ENCODE data around the gene RFNG.

The RFNG gene

DNA sequence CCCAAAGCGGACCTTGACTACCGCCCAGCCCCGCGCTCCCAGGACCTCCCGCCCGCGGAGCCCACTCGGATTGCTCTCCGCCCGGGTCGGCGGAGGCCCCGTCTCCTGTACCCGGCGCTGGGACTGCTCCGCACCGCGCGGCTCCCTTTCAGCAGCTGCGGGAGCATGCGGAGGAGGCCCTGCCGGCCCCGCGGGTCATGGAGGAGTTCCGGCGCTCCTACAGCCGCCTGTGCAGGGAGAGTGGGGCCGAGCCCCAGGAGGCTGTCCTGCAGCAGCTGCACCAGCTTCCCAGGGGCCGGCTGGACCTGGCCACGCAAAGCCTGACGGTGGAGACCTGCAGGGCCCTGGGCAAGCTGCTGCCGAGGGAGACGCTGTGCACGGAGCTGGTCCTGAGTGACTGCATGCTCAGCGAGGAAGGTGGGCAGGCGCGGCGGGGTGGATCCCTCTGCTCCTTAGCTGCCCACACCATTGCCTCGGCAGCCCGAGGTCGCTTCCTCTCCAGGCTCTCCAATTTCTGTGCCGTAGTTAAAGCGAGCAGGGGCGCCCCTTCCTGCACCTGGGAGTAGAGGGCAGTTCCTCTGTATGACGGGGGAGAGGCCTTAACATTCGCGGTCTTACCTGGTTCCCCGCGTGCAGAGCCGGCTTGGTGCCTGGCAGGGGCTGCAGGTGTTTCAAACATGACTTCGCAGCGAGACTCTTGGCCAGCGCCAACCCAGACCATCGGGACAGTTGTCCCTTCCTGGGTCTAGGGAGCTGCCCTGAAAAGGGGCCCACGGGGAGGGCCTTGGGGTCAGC is 28.0 kb downstream of the RFNG start:
- FAIRE-seq: no peak

DNA sequence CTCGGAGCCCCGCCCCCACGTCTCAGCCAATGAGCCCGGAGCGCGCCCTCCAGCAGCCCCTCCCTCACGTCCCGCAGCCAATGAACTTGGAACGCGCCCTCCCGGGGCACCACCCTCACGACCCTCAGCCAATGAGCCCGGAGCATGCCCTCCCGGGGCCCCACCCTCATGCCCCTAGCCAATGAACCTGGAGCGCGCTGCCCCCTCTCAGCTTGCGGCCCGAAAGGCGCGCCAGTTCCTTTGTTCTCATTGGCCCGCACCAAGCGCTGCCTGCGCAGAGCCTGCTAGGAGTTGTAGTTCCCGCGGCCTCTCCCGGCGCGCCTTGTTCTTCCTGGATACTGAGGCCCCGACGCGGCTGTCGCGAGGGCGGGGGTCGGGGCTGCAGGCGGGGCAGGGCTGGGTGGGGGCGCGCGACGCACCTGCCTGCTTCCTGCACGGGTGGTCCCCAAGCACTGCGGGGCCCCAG is 28.6 kb downstream of the RFNG start, which contains the start of gene LRRC45:
Gene LRRC45, plus strand, starts transcription at position 325 of the 466 bp plus-strand sequence. CDS start 339 bp downstream, outside the sequence.
- FAIRE-seq: peak; percentile 98

DNA sequence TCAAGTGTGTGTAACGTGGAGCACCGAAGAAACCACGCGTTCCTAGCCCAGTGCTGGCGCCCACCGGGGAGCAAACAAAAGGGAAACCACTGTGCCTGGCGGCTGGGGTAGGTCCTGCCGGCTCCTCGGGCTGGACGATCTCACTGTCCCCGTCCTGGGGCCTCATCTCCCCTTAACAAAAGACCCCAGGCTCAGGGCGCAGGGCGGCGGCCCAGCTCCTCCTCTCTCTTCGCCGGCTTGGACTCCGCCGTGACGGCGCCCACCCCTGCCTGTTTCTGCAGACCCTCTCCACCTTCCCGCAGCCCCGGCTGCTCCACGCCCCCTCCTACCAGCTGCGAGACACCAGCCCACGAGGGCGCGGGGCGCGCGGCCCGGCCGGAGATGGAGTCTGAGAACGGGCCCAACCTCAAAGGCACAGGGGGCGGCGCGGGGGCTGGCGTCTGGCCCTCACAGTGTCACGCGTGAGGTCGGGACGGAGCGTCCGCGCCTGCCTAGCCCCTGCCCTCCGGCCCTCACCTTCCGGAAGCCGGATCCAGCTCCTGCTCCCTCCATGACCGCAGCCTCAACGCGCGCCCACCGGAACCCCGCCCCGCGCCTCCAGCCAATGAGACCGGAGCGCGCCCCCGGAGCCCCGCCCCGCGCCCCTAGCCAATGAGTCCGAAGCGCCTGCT is 29.2 kb downstream of the RFNG start, which contains the start of gene CENPX:
Gene CENPX, minus strand, starts transcription at position 569 of the 671 bp plus-strand sequence. Its CDS starts 17 bp downstream, at position 552.
- no peak for FAIRE-seq

DNA sequence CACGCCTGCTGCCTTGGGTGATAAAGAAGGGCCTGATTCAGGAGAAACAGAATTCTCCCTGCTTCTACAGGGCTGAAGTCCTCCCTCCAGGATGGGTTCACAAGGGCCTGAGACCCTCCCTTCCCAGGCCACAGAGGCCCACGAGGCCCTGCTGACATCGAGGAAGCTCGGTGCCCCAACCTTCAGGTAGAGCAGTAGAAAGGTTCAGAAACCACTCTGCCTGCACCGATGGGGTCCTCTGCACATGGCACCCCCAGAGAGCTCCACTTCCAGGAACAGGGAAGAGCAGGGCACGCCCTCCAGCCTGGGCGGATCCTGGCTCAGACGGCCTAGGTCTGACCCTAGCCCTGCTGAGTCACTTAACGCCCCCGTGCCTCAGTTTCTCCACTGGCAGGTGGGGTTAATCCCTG is 29.7 kb downstream of the RFNG start:
- FAIRE-seq: no peak

DNA sequence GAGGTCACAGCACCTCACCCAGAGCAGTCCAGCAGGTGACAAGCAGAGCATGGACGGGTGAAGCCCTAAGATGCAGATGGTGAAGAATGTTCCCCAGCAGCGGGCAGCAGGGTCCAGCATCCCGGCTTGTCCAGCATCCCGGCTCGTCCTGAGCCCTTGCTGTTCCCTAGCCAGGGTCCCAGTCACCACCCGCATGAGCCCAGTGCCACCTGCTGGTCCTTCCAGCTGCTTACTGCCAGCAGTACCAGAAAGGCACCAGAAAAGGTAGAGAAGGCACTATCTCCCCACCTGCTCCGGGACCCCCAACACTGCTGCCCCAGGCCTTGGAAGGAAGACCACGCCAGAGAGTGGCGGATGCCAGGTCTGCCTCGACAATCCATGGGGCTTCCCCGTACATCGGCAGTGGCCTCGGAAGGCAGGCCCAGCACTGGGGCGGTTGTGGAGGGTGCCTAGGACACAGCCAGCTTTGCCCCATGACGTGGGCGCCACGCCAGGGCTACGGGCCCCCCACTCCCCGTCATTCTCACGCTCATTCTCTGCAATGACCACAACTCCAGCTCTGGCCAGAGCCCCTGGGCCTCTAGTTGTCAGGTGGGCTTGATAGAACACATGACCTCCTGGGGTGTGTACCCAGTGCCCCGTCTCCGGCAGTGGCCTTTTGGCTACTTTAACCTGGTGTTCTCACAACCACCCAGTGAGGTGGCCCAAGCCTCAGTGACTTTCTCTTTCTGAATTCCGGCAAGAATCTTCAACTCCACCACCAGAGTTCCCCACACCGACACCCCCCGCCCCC is 30.3 kb downstream of the RFNG start:
- FAIRE-seq: no peak

DNA sequence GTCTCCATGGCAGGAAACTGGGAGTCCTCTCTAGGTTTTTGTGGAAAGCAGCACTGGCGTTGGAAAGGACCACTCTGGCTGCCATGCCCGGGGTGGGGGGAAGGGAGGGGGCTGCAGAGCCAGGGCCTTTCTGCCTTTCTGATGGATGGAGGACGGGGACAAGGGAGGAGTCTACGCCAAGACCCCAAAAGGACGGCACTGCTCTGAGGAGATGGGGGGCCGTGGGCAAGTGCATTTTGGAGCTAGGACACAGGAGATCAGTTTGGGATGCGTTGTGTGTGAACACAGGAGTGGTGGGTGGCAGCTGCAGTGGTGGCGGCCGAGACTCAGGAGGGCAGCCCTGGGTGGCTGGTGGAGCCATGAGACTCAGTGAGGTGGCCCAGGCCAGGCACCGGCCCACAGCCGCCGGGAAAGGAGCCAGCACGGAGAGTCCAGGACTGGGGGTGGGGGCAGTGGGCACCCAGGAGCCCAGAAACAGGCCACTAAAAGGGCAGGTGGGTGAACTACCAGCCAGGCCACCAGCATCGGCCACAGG is 31.0 kb downstream of the RFNG start:
- no peak for FAIRE-seq

DNA sequence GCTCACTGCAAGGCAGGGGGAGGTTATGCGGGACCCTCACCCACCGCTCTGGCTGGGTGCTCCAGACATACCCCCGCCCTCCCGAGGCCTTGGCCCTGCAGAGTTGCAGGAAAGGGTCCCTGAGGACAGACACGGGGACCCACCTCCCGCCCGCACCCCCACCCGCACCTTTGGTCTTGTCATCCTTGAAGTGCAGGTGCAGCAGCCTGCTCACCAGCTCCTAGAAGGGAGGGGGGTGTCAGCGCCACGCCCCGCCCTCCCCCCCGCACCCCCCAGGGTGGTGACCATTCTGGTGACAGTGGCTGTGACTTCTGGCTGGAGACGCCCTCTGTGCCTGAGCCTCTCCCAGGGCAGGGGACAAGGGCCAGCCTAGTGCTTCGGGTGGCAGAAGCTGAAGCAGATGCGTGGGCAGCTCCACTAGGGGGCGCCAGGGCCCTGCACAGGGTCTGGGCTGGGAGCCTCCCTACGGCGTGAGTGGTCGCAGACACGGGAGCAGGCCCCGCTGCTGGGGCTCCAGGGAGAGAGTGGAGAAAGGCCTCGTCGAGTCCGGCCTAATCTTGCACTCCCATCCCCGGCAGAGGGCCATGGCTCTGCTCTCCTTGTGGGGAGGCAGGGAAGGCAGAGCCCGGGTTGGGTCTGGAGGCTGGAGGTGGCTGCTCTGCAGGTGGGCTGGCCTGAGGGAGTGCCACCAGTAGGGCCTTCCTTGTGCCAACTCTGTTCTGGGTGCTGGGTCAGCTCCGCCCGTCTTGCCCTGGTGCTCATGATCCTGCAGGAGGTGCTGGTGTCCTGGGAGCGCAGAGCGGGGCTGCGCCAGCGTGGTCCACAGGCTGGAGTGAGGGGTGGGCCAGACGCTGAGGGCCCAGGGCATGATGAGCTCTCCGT is 31.7 kb downstream of the RFNG start:
- FAIRE-seq: no peak

DNA sequence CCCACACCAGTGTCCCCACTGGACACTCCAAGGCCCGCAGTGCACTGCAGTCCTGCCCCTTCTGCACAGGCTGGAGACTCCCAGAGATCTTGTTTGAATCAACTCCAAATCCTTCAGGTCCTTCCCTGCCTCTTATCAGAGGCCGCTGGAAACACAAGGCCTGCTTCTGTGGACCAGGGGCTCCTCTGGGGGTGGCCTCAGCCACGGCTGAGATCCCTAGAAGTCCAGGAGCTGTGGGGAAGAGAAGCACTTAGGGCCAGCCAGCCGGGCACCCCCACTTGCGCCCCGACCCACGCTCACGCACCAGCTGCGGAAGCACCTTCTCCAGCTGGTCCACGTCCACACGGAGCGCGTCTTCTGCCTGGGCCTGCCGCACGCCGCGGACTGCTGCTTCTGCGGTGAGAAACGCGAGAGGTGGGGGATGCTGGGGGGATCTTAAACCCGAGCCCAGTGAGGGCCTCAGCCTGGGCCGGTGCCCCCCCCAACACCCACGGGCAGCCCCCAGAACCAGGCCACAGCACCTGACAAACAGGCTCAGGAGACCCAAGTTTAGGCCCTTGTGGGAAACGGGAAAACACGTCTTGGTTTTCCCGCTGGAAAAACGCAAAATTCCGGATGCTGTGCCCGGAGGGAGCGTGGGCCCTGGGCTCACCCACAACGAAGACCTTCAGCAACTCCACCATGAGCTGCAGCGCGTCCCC is 32.5 kb downstream of the RFNG start:
- no peak for FAIRE-seq

DNA sequence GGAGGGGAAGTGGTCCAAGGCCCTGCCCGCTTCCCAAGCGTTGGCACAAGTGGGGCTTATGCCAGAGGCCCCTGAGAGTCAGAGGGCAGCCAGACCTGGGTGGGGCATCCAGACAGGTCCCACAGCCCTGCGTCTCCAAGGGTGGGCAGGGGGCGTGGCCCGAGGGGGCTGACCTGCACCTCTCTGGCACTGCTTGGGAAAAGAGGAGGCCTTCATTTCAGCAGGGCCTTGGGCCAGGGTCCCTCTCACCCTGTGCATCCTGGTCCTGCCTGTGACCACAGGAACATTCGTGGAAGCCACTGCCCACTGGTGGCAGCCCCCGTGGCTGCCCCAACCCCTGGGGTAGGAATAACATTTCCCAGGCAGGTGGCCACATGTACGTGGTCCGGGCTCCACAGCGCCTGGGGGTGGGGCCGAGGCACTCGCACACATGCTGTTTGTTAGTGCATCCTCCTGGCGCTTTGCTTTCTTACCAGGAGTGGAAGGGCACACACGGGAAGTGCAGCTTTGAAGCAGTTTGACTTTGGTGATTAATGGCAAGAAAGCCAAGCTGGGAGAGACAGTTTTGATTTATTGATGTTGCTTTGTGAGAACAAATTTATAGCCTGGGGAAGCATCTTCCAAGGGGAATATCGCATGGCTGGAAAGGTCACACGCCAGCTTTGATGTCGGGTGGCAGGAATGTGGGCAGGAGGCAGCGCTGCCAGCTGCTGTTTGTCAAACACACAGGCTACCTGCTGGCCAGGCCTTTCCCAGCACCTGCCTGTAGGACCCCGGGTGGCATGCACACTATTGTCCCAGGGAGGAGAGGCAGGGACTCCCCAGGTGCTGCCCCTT is 33.2 kb downstream of the RFNG start:
- FAIRE-seq: no peak

DNA sequence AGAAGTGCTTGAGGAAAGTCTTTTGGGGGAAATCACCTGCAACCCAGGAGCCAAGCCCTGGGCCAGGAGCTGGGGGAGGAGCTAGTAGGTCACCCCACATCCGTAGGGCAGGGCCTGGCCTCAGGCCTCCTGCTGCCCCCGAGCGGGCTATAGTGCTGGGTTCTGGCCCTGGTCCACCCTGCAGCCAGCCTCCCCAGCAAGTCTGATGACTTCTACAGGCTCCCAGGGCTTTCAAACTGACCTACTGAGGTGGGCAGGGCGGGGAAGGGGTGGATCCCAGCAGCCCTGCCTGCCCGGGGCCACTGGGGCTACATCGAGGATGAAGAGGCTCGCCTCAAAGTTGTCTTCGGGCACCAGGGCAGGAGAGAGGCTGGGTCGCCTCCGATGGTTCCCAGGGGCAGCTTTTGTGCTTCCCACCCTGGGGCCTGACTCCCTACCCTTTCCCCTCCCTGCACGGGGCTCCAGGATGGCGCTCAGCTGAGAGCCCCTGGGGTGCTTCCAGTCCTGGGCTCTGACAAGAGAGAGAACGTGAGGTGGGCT is 33.9 kb downstream of the RFNG start:
- no peak for FAIRE-seq

DNA sequence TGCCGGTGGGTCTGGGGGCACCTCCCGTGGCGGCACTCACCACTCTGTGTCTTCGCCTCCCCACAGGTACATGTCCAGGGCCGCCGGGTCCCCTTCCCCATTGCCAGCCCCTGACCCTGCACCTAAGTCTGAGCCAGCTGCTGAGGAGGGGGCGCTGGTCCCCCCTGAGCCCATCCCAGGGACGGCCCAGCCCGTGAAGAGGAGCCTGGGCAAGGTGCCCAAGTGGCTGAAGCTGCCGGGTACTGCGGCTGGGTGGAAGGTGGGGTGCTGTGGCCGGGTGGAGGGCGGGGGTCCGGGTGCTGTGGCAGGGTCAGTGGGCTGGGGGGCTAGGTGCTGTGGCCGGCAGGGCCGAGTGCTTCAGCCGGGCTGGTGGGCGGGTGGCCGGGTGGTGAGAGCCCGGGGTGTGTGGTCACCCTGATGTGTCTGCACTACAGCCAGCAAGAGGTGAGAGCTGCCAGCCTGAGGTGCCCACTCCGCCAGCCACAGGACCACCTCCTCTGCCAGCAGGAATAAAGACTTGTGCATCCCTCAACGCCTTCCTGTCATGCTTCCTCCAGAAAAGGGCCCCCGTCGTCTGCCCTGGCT is 34.6 kb downstream of the RFNG start:
- no peak for FAIRE-seq

DNA sequence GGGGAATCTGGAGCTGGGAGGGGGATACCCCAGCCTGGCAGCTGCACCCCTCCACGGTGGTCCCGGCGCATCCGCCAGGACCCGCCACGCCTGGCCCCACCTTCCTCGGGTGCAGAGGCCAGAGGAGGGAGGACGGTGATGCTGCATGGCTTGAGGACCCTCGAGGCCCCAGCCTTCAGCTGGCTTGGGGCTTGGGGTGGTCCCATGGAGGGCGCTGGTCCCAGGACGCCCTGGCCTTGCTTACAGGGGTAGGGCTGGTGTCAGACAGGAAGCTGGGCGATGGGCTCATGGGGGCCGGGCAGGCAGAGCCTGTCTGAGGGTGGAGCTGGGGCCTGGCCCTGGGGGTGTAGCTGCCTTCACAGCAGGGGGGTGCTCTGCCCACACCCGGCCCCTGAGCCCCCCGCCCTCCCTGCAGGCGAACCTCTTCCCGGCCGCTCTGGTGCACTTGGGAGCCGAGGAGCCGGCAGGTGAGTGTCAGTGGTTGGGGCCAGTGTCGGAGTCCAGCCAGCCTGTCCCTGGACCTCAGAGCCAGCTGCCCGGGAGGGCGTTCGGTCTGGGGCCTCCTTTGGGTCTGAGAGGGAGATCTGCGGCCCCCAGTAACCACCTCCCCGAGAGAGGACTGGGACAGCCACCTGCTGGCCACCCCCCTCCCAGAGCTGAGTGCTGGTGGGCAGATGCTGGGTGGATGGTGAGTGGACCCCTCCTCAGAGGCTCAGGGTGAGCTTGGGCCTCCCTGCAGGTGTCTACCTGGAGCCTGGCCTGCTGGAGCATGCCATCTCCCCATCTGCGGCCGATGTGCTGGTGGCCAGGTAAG is 35.3 kb downstream of the RFNG start:
- no peak for FAIRE-seq

DNA sequence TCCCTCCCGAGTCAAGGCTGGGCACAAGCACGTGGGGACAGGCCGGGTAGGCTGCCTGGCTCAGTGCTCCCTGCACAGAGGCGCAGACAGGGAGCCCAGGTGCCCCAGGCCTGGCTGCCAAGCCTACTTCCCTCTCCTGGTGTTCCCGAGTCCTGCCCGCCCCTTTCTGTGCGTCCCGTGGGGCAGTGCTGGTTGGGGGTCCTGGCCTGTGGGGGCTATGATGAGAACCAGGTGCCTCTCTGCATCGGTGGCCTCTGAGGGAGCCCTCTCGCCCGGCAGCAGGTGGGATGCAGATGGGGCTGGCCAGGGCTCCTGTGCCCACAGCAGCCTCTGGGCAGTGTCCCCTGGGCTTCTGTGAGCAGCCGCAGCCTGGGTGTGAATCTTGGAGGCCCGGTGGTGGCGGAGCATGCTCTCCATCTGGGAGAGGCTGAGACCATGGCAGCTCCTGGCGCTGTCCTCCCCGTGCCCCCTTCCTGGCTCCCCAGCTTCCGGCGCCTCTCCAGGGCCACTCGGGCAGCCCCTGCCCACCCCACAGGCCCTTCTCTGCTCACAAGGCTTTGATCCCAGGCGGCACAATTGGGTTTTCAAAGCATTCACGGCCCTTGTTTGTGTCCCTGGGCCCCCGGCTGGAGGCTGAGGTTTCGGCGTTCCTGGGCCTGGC is 36.2 kb downstream of the RFNG start:
- FAIRE-seq: no peak

DNA sequence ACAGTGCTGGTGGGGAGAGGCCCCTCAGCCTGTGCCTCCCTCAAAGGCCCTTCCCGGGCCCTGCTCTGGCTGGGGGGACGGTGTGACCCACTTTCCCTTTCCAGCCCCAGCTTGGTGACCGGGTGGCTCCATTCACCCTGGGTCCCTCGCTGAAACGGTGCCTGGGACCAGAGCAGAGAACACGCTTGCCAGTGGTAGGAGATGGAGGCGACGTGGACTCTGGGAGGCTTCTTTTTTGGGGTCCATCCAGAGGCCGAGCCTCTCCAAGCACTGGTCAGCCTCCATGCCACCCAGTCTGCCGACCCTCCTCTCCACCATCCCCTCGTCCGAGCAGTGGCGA is 36.7 kb downstream of the RFNG start:
- no peak for FAIRE-seq

DNA sequence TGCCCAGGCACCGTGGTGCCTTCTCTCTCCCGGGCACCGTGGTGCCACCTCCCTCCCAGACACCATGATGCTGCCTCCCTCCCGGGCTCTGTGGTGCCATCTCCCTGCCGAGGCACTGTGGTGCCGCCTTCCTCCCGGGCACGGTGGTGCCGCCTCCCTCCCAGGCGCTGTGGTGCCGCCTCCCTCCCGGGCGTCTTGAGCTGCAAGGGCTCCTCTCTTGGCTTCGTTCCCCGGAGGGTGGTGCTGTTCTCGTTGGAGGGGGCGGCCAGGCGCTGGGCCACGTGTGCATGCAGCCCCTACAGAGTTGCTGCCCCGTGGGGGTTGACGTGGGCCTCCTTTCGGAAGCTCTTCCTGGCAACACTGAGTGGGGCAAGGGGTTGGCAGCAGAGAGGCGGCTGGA is 37.2 kb downstream of the RFNG start:
- FAIRE-seq: no peak

DNA sequence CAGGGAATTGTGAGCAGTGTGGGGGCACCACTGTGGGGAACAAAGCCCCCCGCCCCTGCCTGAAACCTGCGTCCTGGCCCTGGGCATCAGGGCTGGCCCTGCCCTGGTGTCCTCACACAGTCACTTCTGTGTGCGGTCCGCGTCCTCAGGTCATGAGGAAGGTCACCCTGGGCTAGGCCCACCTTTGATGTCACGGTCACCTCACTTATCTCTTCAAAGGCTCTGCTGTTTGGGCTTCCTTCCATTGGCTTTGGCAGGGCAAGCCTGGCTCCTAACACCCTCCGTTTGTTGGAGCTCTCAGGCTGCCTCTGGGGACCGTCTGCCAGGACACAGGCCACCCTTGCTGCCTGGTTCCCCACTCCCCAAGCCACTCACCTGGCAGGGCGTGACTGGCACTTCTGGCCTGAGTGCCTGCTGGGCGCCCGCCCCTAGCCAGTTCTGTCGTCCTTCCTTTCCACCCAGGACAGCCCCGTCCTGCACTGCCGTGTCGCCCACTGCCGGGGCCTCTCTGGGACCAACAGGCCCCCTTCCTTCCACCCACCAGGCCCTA is 37.8 kb downstream of the RFNG start:
- no peak for FAIRE-seq

DNA sequence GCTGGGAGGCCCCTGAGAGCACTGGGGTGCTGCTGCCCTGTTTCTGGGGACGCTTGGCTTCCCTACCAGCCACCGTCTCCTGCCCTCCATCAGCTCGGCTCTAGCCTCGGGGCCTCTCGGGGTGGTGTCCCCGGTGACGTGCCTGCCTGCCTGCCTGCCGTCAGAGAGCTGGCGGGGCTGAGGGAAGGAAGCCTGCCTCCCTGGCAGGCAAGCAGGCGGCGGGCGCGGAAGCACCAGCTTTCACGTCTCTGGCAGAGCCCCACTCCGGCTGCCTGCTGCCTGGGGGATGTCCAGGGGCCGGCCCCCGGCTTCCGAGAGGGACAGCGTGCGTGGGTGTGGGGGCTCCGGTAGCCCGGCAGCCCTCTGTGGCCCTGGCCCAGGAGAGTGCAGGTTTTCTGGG is 38.3 kb downstream of the RFNG start:
- FAIRE-seq: no peak

Data from endometrium (tissue), 2 donors.